ENCODE measurements around the gene EFCAB14. TPM values are rescaled to one million over a fixed set of nuclear protein-coding genes. Genes with fewer than 3 reads are reported as not detected.

Gene EFCAB14
- total RNA-seq, 1 donor from 2014 or later: 61.2 TPM

DNA sequence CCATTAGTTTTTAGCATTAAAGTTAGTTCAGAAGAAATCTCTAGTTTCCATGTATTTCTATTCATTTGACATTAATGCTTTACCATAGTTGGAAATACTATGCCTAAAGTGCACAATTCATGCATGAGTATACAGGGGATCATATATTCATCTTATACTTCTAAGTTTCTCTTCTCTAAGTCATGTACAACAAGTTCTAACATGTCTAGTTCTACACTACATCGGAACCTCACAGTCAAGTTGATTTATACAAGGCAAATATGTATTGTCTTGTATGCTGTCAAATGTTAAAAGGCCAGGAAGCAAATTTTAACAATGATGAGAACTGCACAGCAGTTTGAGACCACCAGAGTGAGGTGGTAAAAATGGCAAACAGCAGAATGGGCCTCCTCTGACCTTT lies 79.4 kb downstream of the EFCAB14 start:
- no peak for TF ChIP-seq CTCF (IDR thresholded peaks at IDR 0.05; ENCODE audit: unreplicated experiment)
- H3K27me3 Mint-ChIP-seq (ENCODE audit: low read depth): no peaks in the 10 kb centered on the region
- peaks cover 30% of the 10 kb centered on the region for H3K36me3 Mint-ChIP-seq
- no peak overlapping the region for H3K27ac Mint-ChIP-seq
- H3K4me3 Mint-ChIP-seq: no peak overlapping the region
- DNase-seq (ENCODE audit: low spot score in 2 of 2, unreplicated experiment in 2 of 2): no peak
- H3K9me3 Mint-ChIP-seq: no peaks in the 10 kb centered on the region
- peaks cover 44% of the 10 kb centered on the region for H3K4me1 Mint-ChIP-seq

DNA sequence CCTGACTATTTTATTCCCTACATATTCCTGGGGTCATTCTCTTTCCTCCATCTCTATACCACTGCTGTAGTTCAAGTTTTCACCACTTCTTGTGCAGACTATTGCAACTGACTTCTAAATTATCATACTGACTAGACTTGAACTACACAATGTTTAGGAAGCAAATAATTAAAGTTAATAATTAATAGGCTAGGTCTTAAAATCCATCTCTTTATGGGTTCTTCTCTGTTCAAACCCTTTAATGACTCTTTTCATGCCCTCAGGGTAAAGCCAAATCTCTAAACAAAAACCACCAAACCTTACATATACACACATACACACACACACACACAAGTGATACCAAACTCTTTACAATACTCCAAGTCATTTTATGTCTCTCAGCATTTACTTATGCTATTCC lies 80.0 kb downstream of the EFCAB14 start:
- Mint-ChIP-seq H3K4me1 (peaks cover 42% of the 10 kb centered on the region), H3K27me3 (ENCODE audit: low read depth) (no peaks in the 10 kb centered on the region), H3K4me3 (no peak overlapping the region), H3K36me3 (peaks cover 35% of the 10 kb centered on the region), H3K27ac (no peak overlapping the region), H3K9me3 (no peaks in the 10 kb centered on the region)
- TF ChIP-seq CTCF (IDR thresholded peaks at IDR 0.05; ENCODE audit: unreplicated experiment): no peak
- no peak for DNase-seq (ENCODE audit: low spot score in 2 of 2, unreplicated experiment in 2 of 2)

DNA sequence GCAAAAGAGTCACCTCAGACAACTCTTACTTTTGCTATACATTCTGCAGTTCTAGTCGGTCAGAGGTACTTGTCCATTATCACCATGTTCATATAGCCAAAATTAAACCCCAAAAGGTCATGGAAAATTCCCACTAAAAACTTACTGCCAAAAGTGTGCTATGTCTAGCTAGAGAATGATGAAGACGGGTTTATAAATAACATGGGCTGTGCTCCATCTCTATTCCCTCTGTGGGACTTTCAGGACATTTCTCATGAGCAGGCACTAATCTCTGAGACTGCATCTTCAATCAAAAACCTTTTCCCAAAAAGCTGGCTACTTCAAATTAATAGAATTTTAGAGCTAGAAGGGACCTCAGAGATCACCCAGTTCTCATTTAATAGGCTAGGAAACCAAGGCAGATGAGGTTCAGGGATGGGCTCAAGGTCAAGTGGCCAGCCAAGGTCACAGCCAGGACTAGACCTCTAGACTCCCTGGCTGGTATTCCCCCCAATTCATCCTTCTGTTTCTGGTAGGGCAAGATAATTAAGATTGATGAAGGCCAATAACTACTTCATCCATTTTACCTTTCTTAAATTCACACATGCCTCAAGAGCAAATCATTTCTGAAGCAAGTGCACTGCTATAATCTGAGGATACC lies 81.3 kb downstream of the EFCAB14 start:
- Mint-ChIP-seq H3K9me3 (no peaks in the 10 kb centered on the region), H3K27me3 (ENCODE audit: low read depth) (no peaks in the 10 kb centered on the region), H3K4me1 (peaks cover 29% of the 10 kb centered on the region), H3K4me3 (no peak overlapping the region), H3K36me3 (peaks cover 41% of the 10 kb centered on the region), H3K27ac (no peak overlapping the region)
- no peak for TF ChIP-seq CTCF (IDR thresholded peaks at IDR 0.05; ENCODE audit: unreplicated experiment)
- DNase-seq (ENCODE audit: low spot score in 2 of 2, unreplicated experiment in 2 of 2): no peak

- no peak for DNase-seq (ENCODE audit: low spot score in 2 of 2, unreplicated experiment in 2 of 2)
- no peak for TF ChIP-seq CTCF (IDR thresholded peaks at IDR 0.05; ENCODE audit: unreplicated experiment)
- peaks cover 36% of the 10 kb centered on the region for H3K36me3 Mint-ChIP-seq
- no peak overlapping the region for H3K4me3 Mint-ChIP-seq
- H3K4me1 Mint-ChIP-seq: peaks cover 14% of the 10 kb centered on the region
- H3K27me3 Mint-ChIP-seq (ENCODE audit: low read depth): no peaks in the 10 kb centered on the region
- no peaks in the 10 kb centered on the region for H3K9me3 Mint-ChIP-seq
- no peak overlapping the region for H3K27ac Mint-ChIP-seq
Observed at GRCh38 chr1:46635205-46635604, 83.7 kb downstream of the EFCAB14 start.

DNA sequence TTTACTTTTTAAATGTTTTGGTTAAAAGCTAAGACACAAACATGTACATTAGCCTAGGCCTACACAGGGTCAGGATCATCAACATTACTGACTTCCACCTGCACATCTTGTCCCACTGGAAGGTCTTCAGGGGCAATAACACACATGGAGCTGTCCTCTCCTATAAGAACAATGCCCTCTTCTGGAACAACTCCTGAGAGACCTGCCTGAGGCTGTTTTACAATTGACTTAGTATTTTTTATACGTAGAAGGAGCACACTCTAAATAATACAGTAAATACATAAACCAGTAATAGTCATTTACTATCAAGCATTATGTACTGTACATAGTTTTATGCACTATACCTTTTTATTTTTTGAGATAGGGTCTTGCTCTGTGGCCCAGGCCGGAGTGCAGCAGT lies 88.2 kb downstream of the EFCAB14 start:
- H3K27me3 Mint-ChIP-seq (ENCODE audit: low read depth): no peaks in the 10 kb centered on the region
- H3K27ac Mint-ChIP-seq: no peak overlapping the region
- H3K9me3 Mint-ChIP-seq: no peaks in the 10 kb centered on the region
- H3K4me1 Mint-ChIP-seq: no peaks in the 10 kb centered on the region
- DNase-seq (ENCODE audit: low spot score in 2 of 2, unreplicated experiment in 2 of 2): no peak
- no peak overlapping the region for H3K4me3 Mint-ChIP-seq
- no peak for TF ChIP-seq CTCF (IDR thresholded peaks at IDR 0.05; ENCODE audit: unreplicated experiment)
- peaks cover 21% of the 10 kb centered on the region for H3K36me3 Mint-ChIP-seq

Other genes with a start within 250 kb of the EFCAB14 start
- not detected in 3 replicates for gene DMBX1, start 229.3 kb downstream of the EFCAB14 start, total RNA-seq
- not detected in 3 replicates for gene KNCN, start 167.5 kb downstream of the EFCAB14 start, total RNA-seq
- gene MKNK1, start 114.8 kb downstream of the EFCAB14 start, total RNA-seq: 30.6 to 34.8 TPM (median 31.0 TPM) in 3 replicates
- gene MOB3C, start 102.3 kb downstream of the EFCAB14 start, total RNA-seq: 10.6 to 11.5 TPM (median 11.0 TPM) in 3 replicates
- 38.4 to 40.5 TPM (median 38.5 TPM) in 3 replicates for gene ATPAF1, start 50.8 kb downstream of the EFCAB14 start, total RNA-seq
- gene TEX38, start 47.3 kb downstream of the EFCAB14 start, total RNA-seq: 0.42 to 0.57 TPM (median 0.49 TPM) in 3 replicates
- 0.20 to 0.40 TPM (median 0.27 TPM) in 3 replicates for gene CYP4B1, start 79.9 kb upstream of the EFCAB14 start, total RNA-seq
- gene CYP4A11, start 222.4 kb upstream of the EFCAB14 start, total RNA-seq: not detected in 3 replicates

Data from mesothelial cell of epicardium (in vitro differentiated cells).